Cerebellar cortex (tissue), 1 donor: ENCODE data around the gene SETBP1.

ENCODE experiments used
- DNase-seq: peaks from one replicate; pipeline ENCODE4 v3.0.0-alpha.2; 2015; ENCODE audit warnings: low spot score

SETBP1 gene

GRCh38 chr18:45024357-45025088, 343.8 kb downstream of the SETBP1 start:
- DNase-seq: no peak

- DNase-seq: no peak
Measured at GRCh38 chr18:45025089-45025450, 344.4 kb downstream of the SETBP1 start.

- no peak for DNase-seq
Measured at GRCh38 chr18:45026162-45026561, 345.5 kb downstream of the SETBP1 start.

- no peak for DNase-seq
Measured at GRCh38 chr18:45034179-45034578, 353.5 kb downstream of the SETBP1 start.

- DNase-seq: no peak
Measured at GRCh38 chr18:45037618-45038017, 356.9 kb downstream of the SETBP1 start.

GRCh38 chr18:45039376-45039775, 358.7 kb downstream of the SETBP1 start:
- DNase-seq: no peak

- DNase-seq: no peak
Measured at GRCh38 chr18:45040879-45041278, 360.2 kb downstream of the SETBP1 start.

- no peak for DNase-seq
Measured at GRCh38 chr18:45044787-45045186, 364.1 kb downstream of the SETBP1 start.

- peak; percentile 64 for DNase-seq
Measured at GRCh38 chr18:45046228-45046627, 365.5 kb downstream of the SETBP1 start.

GRCh38 chr18:45046961-45047360, 366.3 kb downstream of the SETBP1 start:
- no peak for DNase-seq

- no peak for DNase-seq
Measured at GRCh38 chr18:45049578-45050319, 369.1 kb downstream of the SETBP1 start.

GRCh38 chr18:45050712-45051601, 370.3 kb downstream of the SETBP1 start:
- DNase-seq: no peak

- DNase-seq: no peak
Measured at GRCh38 chr18:45054636-45055035, 373.9 kb downstream of the SETBP1 start.

GRCh38 chr18:45055811-45056210, 375.1 kb downstream of the SETBP1 start:
- no peak for DNase-seq

GRCh38 chr18:45056926-45057325, 376.2 kb downstream of the SETBP1 start:
- no peak for DNase-seq

- no peak for DNase-seq
Measured at GRCh38 chr18:45057955-45058600, 377.4 kb downstream of the SETBP1 start.

- no peak for DNase-seq
Measured at GRCh38 chr18:45059695-45060094, 379.0 kb downstream of the SETBP1 start.

- DNase-seq: no peak
Measured at GRCh38 chr18:45060102-45060501, 379.4 kb downstream of the SETBP1 start.

- DNase-seq: no peak
Measured at GRCh38 chr18:45061359-45061758, 380.7 kb downstream of the SETBP1 start.

- DNase-seq: no peak
Measured at GRCh38 chr18:45063246-45064038, 382.8 kb downstream of the SETBP1 start.

GRCh38 chr18:45066210-45066609, 385.5 kb downstream of the SETBP1 start:
- no peak for DNase-seq
